Body of pancreas (tissue), 4 donors: ENCODE data around the gene ZNF592. TPM values are rescaled to one million over a fixed set of nuclear protein-coding genes. Genes with fewer than 3 reads are reported as not detected.

Source experiments
- ATAC-seq: fragments of 150-250 bp; one replicate; pipeline ENCODE4 v1.9.1; 2016
- DNase-seq, 4 donors: peaks; one replicate each; pipeline ENCODE4 v3.0.0-alpha.2; 2019
- H3K27ac ChIP-seq, 4 donors: fragments of 200-600 bp; sonication (generic); 1 replicate in 3 of 4; 2 replicates in 1 of 4; pipeline versions ENCODE4 v1.5.1 to v1.6.1; 2016 to 2019; ENCODE audit warnings: mild to moderate bottlenecking in 1 of 4, mixed read lengths in 1 of 4, moderate library complexity in 1 of 4
- H3K27me3 ChIP-seq, 2 donors: fragments of 200-600 bp; sonication (generic); one replicate each; pipeline ENCODE4 v1.6.0; 2016; ENCODE audit warnings: mild to moderate bottlenecking in 1 of 2
- H3K36me3 ChIP-seq, 2 donors: fragments of 200-600 bp; sonication (generic); replicated peaks in 1 of 2; 2 replicates each; pipeline ENCODE4 v1.5.1; 2016; ENCODE audit warnings: low read depth in 2 of 2; ENCODE audit not compliant: insufficient read depth in 1 of 2
- H3K4me1 ChIP-seq: fragments of 200-600 bp; sonication (generic); one replicate; pipeline ENCODE4 v1.6.0; 2016
- H3K4me3 ChIP-seq, 2 donors: fragments of 200-600 bp; sonication (generic); 1 replicate in 1 of 2; 2 replicates in 1 of 2; pipeline ENCODE4 v1.5.1; 2016 to 2019
- H3K9me3 ChIP-seq, 3 donors: fragments of 200-600 bp; sonication (generic); 1 replicate in 2 of 3; 2 replicates in 1 of 3; pipeline ENCODE4 v1.5.1; 2016
- POLR2A ChIP-seq, 3 donors: fragments of 450-650 bp; IDR thresholded peaks; one replicate each; pipeline ENCODE4 v1.6.1; 2016; ENCODE audit warnings: antibody characterized with exemption in 3 of 3, mild to moderate bottlenecking in 2 of 3
- WGBS, 2 donors: methylation state at CpG; one replicate each; pipeline ENCODE4 v1.1.5; 2017; 5-methylcytosine and 5-hydroxymethylcytosine counted together
- intact Hi-C: fragments of 100-400 bp; cut with DNase I; formaldehyde crosslinking; loops from one replicate; pipeline ENCODE4 v1.15.1; 2023
- total RNA-seq, 2 donors: library from RNA; depleted of rRNA; stranded (reverse); fragments of >200 nt; gene quantifications; one replicate each; pipeline ENCODE4 v1.1.0, GENCODE V29; 2016
- TF ChIP-seq, protein P1 (sequence below), 7 experiments: fragments of 450-650 bp in 4 of 7; fragments of 200-600 bp in 3 of 7; sonication (generic) in 3 of 7; IDR thresholded peaks; one replicate each; pipeline ENCODE4 v1.5.1; 2016 to 2019; ENCODE audit warnings: antibody characterized with exemption in 7 of 7

The ZNF592 gene, protein sequence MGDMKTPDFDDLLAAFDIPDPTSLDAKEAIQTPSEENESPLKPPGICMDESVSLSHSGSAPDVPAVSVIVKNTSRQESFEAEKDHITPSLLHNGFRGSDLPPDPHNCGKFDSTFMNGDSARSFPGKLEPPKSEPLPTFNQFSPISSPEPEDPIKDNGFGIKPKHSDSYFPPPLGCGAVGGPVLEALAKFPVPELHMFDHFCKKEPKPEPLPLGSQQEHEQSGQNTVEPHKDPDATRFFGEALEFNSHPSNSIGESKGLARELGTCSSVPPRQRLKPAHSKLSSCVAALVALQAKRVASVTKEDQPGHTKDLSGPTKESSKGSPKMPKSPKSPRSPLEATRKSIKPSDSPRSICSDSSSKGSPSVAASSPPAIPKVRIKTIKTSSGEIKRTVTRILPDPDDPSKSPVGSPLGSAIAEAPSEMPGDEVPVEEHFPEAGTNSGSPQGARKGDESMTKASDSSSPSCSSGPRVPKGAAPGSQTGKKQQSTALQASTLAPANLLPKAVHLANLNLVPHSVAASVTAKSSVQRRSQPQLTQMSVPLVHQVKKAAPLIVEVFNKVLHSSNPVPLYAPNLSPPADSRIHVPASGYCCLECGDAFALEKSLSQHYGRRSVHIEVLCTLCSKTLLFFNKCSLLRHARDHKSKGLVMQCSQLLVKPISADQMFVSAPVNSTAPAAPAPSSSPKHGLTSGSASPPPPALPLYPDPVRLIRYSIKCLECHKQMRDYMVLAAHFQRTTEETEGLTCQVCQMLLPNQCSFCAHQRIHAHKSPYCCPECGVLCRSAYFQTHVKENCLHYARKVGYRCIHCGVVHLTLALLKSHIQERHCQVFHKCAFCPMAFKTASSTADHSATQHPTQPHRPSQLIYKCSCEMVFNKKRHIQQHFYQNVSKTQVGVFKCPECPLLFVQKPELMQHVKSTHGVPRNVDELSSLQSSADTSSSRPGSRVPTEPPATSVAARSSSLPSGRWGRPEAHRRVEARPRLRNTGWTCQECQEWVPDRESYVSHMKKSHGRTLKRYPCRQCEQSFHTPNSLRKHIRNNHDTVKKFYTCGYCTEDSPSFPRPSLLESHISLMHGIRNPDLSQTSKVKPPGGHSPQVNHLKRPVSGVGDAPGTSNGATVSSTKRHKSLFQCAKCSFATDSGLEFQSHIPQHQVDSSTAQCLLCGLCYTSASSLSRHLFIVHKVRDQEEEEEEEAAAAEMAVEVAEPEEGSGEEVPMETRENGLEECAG (N-terminal part only)
- total RNA-seq, result 10 to 100 TPM; 14.3 to 20.8 TPM

- intact Hi-C loops, result no loop called here
- Histone ChIP-seq H3K27ac (peak within 1 kb of the TSS; percentile 96 to 100 (median 98)), H3K4me3 (peak within 1 kb of the TSS; percentile 27 to 66), H3K4me1 (peaks cover 55% of the 10 kb centered on the region), H3K9me3 (no peaks in the 10 kb centered on the region), H3K27me3 (no peaks in the 10 kb centered on the region), H3K36me3 (no peaks in the 10 kb centered on the region)
- peak; percentile 88 for ATAC-seq
- TF ChIP-seq, protein P1, sequence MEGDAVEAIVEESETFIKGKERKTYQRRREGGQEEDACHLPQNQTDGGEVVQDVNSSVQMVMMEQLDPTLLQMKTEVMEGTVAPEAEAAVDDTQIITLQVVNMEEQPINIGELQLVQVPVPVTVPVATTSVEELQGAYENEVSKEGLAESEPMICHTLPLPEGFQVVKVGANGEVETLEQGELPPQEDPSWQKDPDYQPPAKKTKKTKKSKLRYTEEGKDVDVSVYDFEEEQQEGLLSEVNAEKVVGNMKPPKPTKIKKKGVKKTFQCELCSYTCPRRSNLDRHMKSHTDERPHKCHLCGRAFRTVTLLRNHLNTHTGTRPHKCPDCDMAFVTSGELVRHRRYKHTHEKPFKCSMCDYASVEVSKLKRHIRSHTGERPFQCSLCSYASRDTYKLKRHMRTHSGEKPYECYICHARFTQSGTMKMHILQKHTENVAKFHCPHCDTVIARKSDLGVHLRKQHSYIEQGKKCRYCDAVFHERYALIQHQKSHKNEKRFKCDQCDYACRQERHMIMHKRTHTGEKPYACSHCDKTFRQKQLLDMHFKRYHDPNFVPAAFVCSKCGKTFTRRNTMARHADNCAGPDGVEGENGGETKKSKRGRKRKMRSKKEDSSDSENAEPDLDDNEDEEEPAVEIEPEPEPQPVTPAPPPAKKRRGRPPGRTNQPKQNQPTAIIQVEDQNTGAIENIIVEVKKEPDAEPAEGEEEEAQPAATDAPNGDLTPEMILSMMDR (IDR thresholded peaks at IDR 0.05), result peak in 3 of 7 experiments; percentile 56 to 76 (median 71)
- TF ChIP-seq POLR2A (IDR thresholded peaks at IDR 0.05), result peak in 1 of 3 donors; percentile 6
- WGBS, 2 donors, result 1% methylated on average over 37 of the region's 127 CpGs; no CpG with 5 or more reads in 1 of the 2 donors
- DNase-seq, result peak; percentile 84 to 88 (median 88)
Measured at GRCh38 chr15:84748274-84749110, at the start of gene ZNF592. Gene ZNF592 (plus strand): TSS chr15:84748592. CDS start chr15:84782676, 34,084 bp downstream.

- Histone ChIP-seq H3K4me1 (peaks cover 30% of the 10 kb centered on the region), H3K9me3 (no peaks in the 10 kb centered on the region), H3K4me3 (no peak overlapping the region), H3K36me3 (no peaks in the 10 kb centered on the region), H3K27me3 (no peaks in the 10 kb centered on the region), H3K27ac (no peak overlapping the region)
- ATAC-seq (no peak), DNase-seq (no peak)
- WGBS, 2 donors, result 79 to 90% methylated on average over 8 of the region's 8 CpGs
- intact Hi-C loops, result no loop called here
- no peak for TF ChIP-seq POLR2A (IDR thresholded peaks at IDR 0.05)
- TF ChIP-seq, protein P1 (IDR thresholded peaks at IDR 0.05), result no peak
Measured at GRCh38 chr15:84699538-84700191, 48.7 kb upstream of the ZNF592 start.

GRCh38 chr15:84702961-84703482 is 45.4 kb upstream of the ZNF592 start:
- Histone ChIP-seq H3K4me3 (no peak overlapping the region), H3K36me3 (no peaks in the 10 kb centered on the region), H3K9me3 (no peaks in the 10 kb centered on the region), H3K27ac (no peak overlapping the region), H3K27me3 (no peaks in the 10 kb centered on the region), H3K4me1 (peaks cover 19% of the 10 kb centered on the region)
- intact Hi-C loops, result no loop called here
- TF ChIP-seq POLR2A (IDR thresholded peaks at IDR 0.05), result no peak
- TF ChIP-seq, protein P1 (IDR thresholded peaks at IDR 0.05), result no peak
- peak; percentile 67 for ATAC-seq
- DNase-seq, result peak; percentile 28 to 58 (median 54)
- 31 to 33% methylated on average over 4 of the region's 4 CpGs for WGBS, 2 donors
